NCI-H446 (cell line): ENCODE results near the gene PPP1R17.

Experiments
- DNase-seq, 2 experiments: peaks; one replicate each; lab custom pipeline; 2025; lab: John Stamatoyannopoulos, UW

Gene PPP1R17

DNA sequence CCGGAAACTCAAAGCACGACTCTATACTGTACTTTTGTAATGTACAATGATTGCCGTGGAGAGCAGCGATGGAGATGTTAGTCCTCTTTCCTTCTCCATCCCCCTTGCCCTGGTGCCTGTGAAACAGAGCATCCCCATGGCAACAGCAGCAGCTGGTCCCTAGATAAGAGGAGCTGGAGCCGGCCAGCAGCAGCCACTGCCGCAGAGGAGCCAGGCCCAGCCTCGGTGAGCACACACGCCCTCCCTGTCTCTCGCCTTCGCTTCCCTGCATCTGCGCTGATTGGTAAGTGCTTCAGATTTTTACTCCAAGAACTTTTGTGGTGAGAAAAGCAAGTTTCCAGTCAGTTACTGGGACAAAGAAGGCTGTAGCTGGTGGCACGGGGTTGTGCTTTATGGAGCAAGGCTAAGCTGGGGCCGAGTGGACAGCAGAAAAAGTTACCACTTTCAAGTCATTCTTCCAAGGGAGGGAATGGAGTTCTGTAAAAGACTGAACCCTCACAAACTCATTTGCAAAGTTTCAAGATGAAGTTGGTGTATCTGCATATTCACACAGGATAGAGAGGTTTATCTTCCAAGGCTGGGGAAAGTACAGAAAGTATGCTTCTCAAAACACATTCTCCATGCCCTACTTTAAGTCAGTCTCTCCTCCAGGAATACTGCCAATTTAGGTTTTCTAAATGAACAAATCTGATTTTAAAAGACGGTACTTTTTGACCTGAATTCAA, at the start of gene PPP1R17:
Gene PPP1R17, plus strand, starts transcription at position 192 of the 725 bp plus-strand sequence. CDS start 5,227 bp downstream, outside the sequence.
- DNase-seq = no peak

- no peak for DNase-seq
Measured at GRCh38 chr7:31640381-31640780, 46.6 kb upstream of the PPP1R17 start.

- peak; percentile 72 to 92 for DNase-seq
Measured at GRCh38 chr7:31642681-31643115, 44.3 kb upstream of the PPP1R17 start.

DNA sequence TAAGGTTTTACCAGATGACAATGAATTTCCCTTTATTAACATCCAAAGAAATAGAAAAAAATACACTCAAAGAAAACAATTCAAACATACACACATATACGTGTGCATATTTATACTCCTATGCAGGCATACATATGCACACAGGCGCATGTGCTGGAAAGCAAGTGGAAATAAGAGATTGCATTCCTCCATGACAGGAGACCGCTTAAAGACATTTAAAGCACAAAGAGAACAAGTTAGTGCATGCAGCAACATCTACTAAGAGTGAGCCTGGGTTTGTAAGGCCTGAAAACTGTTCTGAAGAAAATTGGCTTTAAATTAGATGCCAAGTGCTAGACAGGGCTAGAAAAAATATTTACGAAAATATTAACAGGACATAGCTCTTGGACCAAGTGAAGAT, 40.1 kb upstream of the PPP1R17 start:
- no peak for DNase-seq

- no peak for DNase-seq
Measured at GRCh38 chr7:31647511-31647910, 39.5 kb upstream of the PPP1R17 start.

DNA sequence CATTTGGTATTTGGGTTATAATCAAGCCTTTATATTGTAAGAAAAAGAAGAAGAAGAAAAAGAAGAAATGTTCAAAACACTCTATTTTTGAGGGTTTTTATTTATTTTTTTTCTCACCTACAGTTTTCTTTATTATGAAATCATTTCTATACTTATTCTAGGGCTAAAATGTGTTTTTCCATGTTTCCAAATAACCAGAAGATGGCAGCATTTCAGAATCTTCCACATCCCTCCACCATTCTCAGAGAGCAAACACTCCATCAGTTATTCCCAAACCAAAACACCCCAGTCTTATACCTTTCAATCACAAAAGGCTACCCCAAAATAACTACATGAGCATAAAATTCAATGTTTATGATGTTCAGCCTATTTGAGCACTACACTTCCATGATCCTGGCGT, 38.7 kb upstream of the PPP1R17 start:
- peak; percentile 49 to 66 for DNase-seq

GRCh38 chr7:31648880-31649279, 38.1 kb upstream of the PPP1R17 start:
- DNase-seq = no peak

- DNase-seq = no peak
Measured at GRCh38 chr7:31651234-31652062, 35.6 kb upstream of the PPP1R17 start.

GRCh38 chr7:31652063-31652326, 35.0 kb upstream of the PPP1R17 start:
- DNase-seq = no peak

GRCh38 chr7:31663072-31663471, 23.9 kb upstream of the PPP1R17 start:
- DNase-seq = no peak

DNA sequence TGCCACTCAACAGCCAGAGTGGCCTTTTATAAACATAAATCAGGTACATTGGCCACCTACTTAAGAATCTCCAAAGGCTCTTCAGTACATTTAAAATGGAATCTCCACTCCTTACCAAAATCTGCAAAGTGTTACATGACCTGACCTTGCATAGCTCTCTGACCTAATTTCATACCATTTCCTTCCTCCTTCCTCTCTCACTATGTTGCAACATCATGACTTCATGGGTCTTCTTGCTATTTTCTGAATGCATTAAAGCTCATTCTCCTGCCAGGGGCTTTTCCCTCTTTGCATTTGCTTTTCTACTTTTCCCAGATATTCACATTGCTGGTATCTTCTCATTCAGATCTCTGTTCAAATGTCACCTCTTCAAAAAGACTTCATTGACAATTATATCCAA, 22.1 kb upstream of the PPP1R17 start:
- DNase-seq = no peak

DNA sequence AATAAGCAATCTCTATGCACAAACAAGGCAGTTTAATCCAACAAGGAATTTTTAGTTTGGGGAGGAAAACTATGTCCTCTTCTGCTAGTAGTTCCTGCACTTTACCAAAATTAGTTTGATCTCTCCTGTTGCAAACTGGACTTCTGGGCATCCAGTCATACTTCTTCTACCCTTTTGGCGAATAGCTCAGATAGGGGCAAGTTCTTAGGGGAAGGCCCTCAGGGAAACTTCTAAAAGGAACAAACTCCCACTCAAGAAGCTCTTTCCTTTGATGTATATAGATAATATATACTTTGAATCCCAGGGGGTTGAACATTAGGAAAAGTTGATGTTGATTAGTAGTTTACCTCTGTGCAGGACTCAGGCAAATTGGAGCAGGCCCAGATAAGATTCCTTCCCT, 21.5 kb upstream of the PPP1R17 start:
- no peak for DNase-seq

- no peak for DNase-seq
Measured at GRCh38 chr7:31669461-31669860, 17.6 kb upstream of the PPP1R17 start.

GRCh38 chr7:31679574-31680305, 7.3 kb upstream of the PPP1R17 start:
- peak; percentile 80 to 84 for DNase-seq

DNA sequence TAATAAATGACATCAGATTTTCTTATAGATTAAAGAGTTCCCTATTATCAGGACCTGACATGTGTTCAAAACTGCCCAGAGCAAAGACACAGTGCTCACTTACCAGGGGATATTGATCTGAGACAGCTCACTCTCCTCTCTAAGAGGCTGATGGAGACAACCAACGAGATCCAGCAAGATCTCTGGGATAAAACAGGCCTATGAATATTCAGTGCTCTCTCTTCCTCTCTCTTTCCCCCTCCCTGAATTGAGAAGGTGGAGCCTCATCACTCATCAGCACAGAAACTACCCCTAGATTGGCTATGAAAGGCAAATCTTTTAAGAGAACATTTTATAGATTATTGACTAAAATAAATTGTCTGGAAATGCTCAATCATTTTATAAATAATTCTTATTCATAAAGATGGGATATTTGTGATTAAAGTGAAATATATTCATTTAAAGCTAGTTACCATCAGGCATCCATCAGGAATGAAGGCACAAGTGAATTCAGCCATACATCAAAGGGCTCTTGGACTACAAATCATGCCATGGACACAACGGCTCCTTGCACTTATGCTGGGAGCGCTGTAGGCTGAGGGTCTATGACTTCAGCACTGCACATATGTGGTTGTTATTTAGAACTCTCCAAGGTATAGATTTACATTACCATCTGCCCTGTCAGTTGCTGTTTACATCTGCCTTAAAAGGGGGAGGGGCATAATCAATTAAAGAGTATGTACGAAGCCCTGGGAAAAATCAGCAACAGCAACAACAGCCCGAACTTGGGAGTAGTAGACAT, 3.4 kb upstream of the PPP1R17 start:
- peak; percentile 11 to 69 for DNase-seq

DNA sequence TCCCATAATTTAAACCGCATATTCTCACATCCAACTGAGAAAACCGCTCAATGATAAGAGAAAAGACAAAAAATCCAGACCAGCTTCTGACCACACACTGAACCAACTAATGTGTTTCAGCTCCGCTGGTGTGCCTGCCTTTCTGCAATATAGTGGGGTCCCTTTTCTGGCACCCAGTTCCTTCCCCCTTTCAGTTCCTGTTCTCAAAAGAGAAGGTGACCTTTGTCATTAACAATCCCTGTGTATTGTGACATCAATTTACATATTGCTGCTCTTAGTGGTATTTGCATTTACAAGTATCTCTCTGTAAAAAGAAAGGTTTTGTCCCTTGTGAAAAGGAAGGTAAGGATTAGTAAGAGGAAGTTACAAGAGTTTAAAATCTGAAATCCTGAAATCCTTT, 1.4 kb downstream of the PPP1R17 start:
- no peak for DNase-seq

GRCh38 chr7:31688996-31689395, 2.0 kb downstream of the PPP1R17 start:
- DNase-seq = no peak

DNA sequence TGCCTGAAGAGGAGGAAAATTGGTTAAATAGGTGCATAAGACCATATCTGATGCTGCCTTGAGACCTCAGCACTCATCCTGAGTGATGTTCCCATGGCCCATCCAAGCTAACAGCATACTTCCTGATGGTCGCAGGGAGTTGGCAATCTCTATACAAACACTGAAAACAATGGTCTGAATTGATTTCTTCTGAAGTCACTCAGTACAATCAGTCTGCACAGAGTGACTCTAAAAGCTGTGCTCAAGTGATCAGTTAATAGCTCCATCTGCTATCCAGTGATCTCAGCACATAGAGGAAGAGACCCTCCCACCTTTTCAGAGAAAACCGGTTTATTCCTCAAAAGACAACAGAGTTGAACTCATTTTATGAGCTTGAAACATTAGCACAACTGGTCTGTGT, 3.9 kb downstream of the PPP1R17 start:
- peak in 1 of 2 experiments; percentile 40 for DNase-seq

GRCh38 chr7:31692451-31692850, 5.4 kb downstream of the PPP1R17 start:
- DNase-seq = peak; percentile 29 to 79

DNA sequence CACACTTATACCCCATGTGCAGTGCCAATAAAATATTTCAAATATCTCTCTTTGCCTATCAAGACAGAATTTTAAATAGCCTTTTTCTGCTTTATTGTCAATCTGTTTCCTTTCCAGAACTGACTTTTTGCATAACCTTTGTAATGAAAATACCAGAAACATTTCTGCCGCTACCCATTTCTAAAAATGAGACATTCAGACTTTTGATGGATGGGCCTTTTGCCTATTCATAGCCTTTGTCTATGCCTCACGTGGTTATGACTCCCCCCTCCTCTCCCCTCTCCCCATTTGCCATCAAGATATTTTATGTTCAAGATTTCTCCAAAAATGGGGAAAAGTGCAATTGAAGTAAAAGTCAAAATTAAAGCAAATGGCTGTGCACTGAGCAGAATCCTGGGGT, 5.9 kb downstream of the PPP1R17 start:
- no peak for DNase-seq

GRCh38 chr7:31695859-31696614, 9.0 kb downstream of the PPP1R17 start:
- no peak for DNase-seq
